H1 (cell line): Measurements from ENCODE around the gene GALNT9.

Experiments used
- CEBPB ChIP-seq: IDR thresholded peaks from 2 replicates; pipeline ENCODE4 v1.6.1; 2012; ENCODE audit warnings: low read depth, low read length
- CREB1 ChIP-seq: IDR thresholded peaks from 2 replicates; pipeline ENCODE4 v1.6.1; 2012; ENCODE audit warnings: inconsistent platforms
- CTCF ChIP-seq, 3 experiments: IDR thresholded peaks; 1 replicate in 2 of 3; 2 replicates in 1 of 3; pipeline versions ENCODE4 v1.5.1 to v1.6.1; 2011; ENCODE audit warnings: low read length in 3 of 3, mild to moderate bottlenecking in 3 of 3, inconsistent platforms in 2 of 3, low read depth in 1 of 3, moderate library complexity in 1 of 3; ENCODE audit not compliant: insufficient read depth in 1 of 3; ENCODE audit errors: control extremely low read depth in 1 of 3
- EZH2 ChIP-seq: fragments of 200-600 bp; sonication (generic); IDR thresholded peaks from 2 replicates; pipeline ENCODE4 v1.7.1; 2012; ENCODE audit warnings: low read depth, mild to moderate bottlenecking, moderate library complexity, low read length, inconsistent platforms; ENCODE audit not compliant: severe bottlenecking
- HDAC2 ChIP-seq, 2 experiments: fragments of 300-600 bp in 1 of 2; sonication (generic) in 1 of 2; IDR thresholded peaks; 2 replicates each; pipeline ENCODE4 v1.6.1; 2011 to 2012; ENCODE audit warnings: low read depth in 2 of 2, low read length in 2 of 2, mild to moderate bottlenecking in 2 of 2, moderate library complexity in 2 of 2, borderline replicate concordance in 1 of 2, inconsistent platforms in 1 of 2
- JUN ChIP-seq: IDR thresholded peaks from 2 replicates; pipeline ENCODE4 v1.6.1; 2011; ENCODE audit warnings: low read depth, mild to moderate bottlenecking, improper control_type of control experiment, low read length
- MAX ChIP-seq: IDR thresholded peaks from 2 replicates; pipeline ENCODE4 v1.6.1; 2012; ENCODE audit warnings: inconsistent platforms
- POLR2A ChIP-seq, 2 experiments: IDR thresholded peaks; 1 replicate in 1 of 2; 2 replicates in 1 of 2; pipeline ENCODE4 v1.6.1; 2011; ENCODE audit warnings: low read depth in 2 of 2, low read length in 2 of 2, mild to moderate bottlenecking in 2 of 2; ENCODE audit errors: control extremely low read depth in 1 of 2
- POLR2AphosphoS5 ChIP-seq: IDR thresholded peaks from 2 replicates; pipeline ENCODE4 v1.6.1; 2011; ENCODE audit warnings: low read depth, low read length
- RAD21 ChIP-seq, 2 experiments: IDR thresholded peaks in 1 of 2; conservative IDR thresholded peaks in 1 of 2; 2 replicates each; pipeline ENCODE4 v1.6.1; 2011; ENCODE audit warnings: low read depth in 2 of 2, low read length in 2 of 2, improper control_type of control experiment in 1 of 2, inconsistent platforms in 1 of 2, mild to moderate bottlenecking in 1 of 2, moderate library complexity in 1 of 2
- SRF ChIP-seq: IDR thresholded peaks from 2 replicates; pipeline ENCODE4 v1.6.1; 2011; ENCODE audit warnings: mild to moderate bottlenecking, low read depth, low read length, moderate library complexity
- TAF1 ChIP-seq: IDR thresholded peaks from 2 replicates; pipeline ENCODE4 v1.6.1; 2011; ENCODE audit warnings: mild to moderate bottlenecking, low read depth, low read length
- YY1 ChIP-seq: IDR thresholded peaks from 2 replicates; pipeline ENCODE4 v1.6.1; 2011; ENCODE audit warnings: low read depth, mild to moderate bottlenecking, low read length
- ZNF274 ChIP-seq: IDR thresholded peaks from 2 replicates; pipeline ENCODE4 v1.7.0; 2012; ENCODE audit warnings: low read length, borderline replicate concordance; ENCODE audit errors: extremely low read depth

GRCh38 chr12:132279184-132279889 is 50.1 kb downstream of the GALNT9 start:
- TF ChIP-seq CREB1: no peak
- no peak for TF ChIP-seq MAX
- TF ChIP-seq EZH2: no peak
- no peak for TF ChIP-seq POLR2AphosphoS5
- TF ChIP-seq POLR2A (IDR thresholded peaks at IDR 0.05; ENCODE audit: control extremely low read depth in 1 of 2, low read depth in 2 of 2, low read length in 2 of 2): no peak
- no peak for TF ChIP-seq JUN
- no peak for TF ChIP-seq CTCF (IDR thresholded peaks at IDR 0.05; ENCODE audit: control extremely low read depth in 1 of 3, insufficient read depth in 1 of 3, low read depth in 1 of 3, low read length in 3 of 3)
- no peak for TF ChIP-seq SRF
- no peak for TF ChIP-seq ZNF274
- TF ChIP-seq HDAC2 (IDR thresholded peaks at IDR 0.05; ENCODE audit: borderline replicate concordance in 1 of 2, low read depth in 2 of 2, low read length in 2 of 2): no peak
- no peak for TF ChIP-seq TAF1
- TF ChIP-seq YY1: no peak
- no peak for TF ChIP-seq RAD21 (IDR thresholded peaks at IDR 0.05 in 1 of 2, conservative IDR thresholded peaks at IDR 0.05 in 1 of 2; ENCODE audit: low read depth in 2 of 2, low read length in 2 of 2)
- TF ChIP-seq CEBPB: no peak
